ENCODE results near the gene HS3ST1.
A peak's percentile ranks its signal among the peaks of the same experiment; 100 is the strongest.

Gene HS3ST1

DNA sequence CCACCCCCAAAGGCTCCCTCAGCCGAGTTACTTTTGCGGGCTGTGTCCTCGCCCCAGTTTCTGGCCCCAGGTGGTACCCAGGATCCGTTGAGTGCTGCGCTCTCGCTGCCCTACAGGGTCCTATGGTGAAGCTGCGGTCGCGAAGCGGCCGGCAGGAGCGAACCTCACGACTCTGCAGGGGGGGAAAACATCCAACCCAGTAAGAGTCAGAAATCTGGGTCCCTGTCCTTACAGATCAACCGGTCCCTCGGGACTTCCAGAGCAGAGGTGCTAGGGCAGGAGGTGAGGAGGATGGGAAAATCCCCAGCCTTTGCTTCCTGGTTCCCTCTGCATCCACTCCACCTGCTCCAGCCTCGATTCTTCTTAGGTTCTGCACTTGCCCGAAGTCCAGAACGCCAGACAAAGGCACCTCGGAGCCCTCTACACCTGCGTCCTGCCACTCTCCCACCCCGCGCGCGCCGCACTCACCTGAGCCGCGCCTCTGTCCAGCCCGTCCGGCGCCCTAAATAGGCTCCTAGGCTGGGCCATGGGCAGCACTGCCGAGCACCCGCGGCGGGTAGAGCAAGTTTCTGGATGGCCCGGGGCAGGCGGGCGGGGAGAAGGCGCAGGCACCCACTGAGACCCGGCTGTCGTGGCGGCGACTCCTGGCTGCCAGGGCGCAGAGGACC, at the start of gene HS3ST1:
Gene HS3ST1, minus strand, starts transcription at position 664 of the 668 bp plus-strand sequence. CDS start 28,889 bp downstream, outside the sequence.
- DNase-seq = no peak

GRCh38 chr4:11475871-11476270, 47.2 kb upstream of the HS3ST1 start:
- DNase-seq = no peak

DNA sequence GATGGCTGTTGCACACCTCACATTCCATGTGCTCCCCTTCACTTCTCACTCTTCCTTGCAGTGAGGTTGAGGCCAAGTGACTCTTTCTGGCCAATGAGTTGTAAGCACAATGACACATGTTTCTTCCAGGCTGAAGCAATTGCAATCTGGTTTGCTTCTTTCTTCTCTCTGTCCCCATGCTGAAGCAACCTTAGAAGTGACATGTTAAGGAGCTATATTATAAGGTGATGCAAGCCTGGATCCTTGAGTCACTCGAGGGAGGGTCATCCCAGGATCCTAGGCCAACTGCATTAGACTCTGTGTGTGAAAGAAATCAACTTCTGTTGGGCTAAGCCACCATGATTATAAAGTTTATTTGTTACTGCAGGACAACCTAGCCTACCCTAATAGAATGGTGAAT, 45.5 kb upstream of the HS3ST1 start:
- DNase-seq = no peak

GRCh38 chr4:11472535-11472934, 43.8 kb upstream of the HS3ST1 start:
- no peak for DNase-seq

DNA sequence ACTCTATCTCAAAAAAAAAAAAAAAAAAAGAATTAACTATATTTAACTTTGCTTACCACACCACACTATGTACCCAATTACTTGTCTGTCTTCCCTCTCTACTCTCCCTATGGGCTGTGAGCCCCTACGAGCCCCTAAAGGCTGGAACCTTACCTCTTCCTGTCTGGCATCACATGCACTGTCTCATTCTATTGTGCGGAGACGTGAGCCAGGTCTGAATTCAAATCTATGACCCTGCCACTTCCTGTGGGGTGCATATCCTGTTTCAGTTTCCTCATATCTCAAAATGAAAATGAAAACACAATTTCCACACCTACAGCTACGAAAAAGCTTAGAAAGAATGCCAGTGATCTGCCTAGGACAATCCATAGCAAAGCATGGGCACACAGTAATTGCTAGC, 42.9 kb upstream of the HS3ST1 start:
- peak; percentile 35 for DNase-seq

- DNase-seq = no peak
These were observed 42.4 kb upstream of the HS3ST1 start for GRCh38 chr4:11471046-11471441.

DNA sequence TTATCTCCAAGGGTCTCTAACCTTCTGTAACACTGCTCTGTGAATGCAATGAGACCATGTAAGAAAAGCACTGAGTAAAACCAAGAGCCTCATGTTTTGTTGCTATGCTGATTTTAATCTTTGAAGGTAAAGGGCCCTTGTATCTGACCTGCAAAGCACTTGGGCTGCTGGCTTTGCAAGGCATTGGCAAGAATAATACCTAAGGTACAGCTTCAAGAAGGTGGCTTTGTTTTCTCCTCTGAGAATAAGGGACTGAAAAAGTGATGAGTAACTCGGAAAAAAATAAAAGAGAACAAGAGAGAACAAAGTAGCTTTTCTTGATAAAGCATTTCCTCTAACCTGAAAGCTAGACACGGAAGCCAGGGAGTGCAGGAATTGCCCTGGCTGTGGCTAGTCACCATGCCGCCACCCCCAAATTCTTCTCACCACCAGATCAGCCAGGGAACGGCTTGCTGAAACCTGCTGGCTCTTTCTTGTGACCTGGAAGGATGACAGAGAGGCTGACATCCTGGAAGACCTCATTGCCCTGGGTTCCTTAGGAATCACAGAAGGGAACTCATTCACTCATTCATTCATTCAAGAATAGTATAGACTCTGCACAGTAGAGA, 41.8 kb upstream of the HS3ST1 start:
- DNase-seq = no peak

DNA sequence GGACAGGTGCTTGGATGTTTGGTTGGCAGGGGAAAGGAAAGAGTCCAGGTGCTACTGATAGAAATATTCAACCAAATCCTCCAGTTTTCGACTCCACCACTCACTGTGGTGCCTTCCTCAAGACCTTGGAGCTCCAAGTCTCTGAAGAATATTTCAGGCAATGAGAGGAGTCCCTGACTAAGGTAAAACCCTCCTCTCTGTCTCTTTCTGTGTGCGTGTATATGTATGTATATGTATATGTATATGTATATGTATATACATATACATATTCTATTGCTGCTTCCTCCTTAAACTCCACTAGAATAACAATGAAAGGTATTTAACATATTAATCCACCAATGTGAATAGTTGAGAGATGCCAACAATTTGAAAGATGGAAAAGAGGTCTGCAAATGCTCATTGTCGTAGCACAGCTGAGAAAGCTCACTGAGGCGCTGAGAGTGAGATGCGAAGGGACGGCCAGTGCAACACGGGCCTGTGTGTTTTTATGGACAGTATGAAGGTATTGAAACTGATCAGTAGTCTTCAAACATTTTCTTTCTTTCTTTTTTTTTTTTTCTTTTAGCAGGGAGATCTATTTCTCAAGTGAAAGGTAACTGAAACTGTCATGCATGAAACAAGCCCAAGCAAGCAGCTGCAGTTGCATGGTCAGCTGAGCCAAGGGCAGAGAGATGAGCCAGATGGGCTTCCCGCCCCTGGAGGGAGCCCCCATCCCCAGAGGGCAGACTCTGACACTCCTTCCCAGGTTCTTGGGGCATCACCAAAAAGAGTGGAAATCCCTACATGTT, 41.1 kb upstream of the HS3ST1 start:
- no peak for DNase-seq

DNA sequence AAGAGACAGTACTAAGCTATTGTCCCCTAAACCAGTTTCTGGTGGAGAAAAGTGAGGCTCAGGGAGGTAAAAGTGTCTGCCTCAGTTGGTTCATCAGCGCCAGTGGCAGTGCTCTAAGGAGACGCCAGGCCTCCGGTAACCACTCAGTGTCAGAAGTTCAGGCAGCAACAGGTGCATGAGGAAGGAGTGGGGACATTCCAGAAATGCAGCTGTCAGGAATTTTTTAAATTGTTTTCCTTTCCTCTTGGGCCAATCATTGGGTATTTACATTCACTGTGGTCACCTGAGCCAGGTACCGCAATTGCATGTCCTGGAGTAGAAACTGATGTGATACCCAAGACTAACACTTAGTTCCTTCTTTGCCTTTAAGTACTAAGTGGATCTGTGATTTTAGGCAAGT, 40.2 kb upstream of the HS3ST1 start:
- no peak for DNase-seq

DNA sequence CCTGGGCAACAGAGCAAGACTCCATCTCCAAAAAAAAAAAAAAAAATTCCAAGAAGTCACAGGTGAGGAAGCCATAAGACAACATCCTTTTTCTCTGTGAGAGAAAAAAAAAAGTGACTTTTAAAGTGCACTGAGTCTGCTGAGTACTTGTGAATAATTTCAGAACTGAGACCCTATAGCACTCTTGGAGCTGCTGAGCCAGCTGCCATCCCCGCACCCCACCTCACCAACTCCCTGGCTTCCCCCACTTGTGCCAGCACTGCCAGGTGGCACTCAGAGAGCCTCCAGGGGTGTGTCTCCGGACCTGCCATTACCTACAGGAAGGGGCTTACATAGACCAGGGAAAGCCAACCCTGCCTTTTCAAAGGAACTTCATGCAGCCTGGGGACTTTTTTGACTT, 39.2 kb upstream of the HS3ST1 start:
- no peak for DNase-seq

- no peak for DNase-seq
These were observed 35.0 kb upstream of the HS3ST1 start for GRCh38 chr4:11463707-11464106.

GRCh38 chr4:11456401-11456800, 27.7 kb upstream of the HS3ST1 start:
- no peak for DNase-seq

GRCh38 chr4:11455201-11455835, 26.6 kb upstream of the HS3ST1 start:
- DNase-seq = no peak

DNA sequence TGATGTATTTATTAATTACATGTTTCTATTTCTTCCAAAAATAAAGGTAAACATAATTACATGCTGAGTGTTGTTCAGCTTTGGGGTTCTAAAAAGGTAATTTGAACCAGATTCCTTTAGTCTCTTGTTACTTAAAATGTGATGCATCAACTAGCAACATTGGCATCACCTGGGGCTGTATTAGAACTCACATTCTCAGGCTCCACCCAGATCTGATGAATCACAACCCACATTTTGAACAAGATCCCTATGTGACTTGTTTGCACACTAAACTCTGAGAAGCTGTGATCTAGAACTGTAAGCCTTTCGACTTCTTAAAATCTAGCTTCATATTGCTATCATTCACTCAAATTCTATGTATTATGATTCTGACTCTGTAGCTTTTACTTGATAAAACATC, 23.0 kb upstream of the HS3ST1 start:
- DNase-seq = no peak

DNA sequence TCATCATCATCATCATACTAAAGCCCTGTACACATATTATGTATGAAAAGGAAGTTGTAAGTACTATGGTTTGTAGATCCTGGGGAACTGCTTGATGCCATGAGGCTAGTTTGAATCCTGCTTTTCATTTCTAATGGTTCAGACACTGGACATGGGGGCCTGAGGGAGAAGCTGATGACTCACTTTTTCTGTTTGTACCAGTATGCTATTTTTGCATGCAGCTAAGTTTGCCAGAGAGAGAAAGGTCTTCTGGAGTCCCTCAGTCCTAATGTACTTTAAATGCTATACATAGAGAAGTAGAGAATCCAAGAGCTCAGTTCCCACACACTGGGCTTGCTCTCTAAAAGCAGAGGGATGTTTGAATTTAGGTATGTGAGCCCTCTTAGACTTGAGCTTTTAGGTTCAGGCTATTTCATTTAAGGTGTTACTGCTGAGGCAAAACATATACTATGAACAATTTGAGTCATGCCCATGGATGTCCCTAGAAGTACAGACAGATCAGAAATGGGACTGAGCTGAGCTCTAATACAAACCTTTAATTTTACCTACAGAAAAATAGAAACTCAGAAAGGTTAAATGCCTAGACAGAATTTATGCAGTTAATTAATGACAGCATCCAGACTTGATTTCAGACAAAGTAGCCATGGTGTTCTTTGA, 17.6 kb upstream of the HS3ST1 start:
- no peak for DNase-seq

GRCh38 chr4:11441194-11441556, 12.5 kb upstream of the HS3ST1 start:
- DNase-seq = no peak

DNA sequence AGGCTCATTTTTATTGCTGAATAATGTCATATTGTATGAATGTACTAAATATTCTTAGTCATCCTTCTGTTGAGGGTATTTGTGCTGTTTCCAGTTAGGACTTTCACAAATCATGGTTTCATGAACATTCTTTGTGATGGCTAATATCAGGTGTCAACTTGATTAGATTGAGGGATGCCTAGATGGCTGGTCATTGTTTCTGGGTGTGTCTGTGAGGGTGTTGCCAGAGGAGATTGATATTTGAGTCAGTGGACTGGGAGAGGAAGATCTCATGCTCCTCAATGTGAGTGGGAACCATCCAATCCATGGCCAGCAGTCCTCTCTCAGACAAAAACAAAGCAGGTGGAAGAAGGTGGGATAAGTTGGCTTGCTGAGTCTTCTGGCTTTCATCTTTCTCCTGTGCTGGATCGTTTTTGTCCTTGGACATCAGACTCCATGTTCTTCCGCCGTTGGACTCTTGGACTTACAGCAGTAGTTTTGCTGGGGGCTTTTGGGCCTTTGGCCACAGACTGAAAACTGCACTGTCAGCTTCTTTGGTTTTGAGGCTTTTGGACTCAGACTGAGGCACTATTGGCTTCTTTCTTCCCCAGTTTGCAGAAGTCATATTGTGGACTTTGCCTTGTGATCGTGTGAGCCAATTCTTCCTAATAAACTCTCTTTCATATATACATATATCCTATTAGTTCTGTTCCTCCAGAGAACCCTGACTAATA, 11.9 kb upstream of the HS3ST1 start:
- no peak for DNase-seq

GRCh38 chr4:11439836-11440235, 11.1 kb upstream of the HS3ST1 start:
- DNase-seq = no peak

DNA sequence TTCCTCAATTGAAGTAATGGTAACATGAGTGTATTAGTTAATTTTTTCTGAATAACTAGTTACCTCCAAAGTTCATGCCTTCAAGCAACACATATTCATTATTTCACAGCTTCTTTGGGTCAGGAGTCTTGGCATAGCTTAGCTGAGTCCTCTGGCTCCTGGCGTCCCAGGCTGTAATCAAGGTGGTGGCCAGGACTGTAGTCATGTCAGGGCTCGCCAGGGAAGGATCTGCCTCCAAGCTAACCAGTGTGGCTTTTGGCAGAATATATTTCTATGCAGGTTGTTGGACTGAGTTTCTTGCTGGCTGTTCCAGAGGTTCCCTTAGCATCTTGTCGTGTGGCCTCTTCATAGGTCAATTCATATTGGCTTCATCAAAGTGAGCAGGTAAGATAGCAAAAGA, 10.0 kb upstream of the HS3ST1 start:
- no peak for DNase-seq

DNA sequence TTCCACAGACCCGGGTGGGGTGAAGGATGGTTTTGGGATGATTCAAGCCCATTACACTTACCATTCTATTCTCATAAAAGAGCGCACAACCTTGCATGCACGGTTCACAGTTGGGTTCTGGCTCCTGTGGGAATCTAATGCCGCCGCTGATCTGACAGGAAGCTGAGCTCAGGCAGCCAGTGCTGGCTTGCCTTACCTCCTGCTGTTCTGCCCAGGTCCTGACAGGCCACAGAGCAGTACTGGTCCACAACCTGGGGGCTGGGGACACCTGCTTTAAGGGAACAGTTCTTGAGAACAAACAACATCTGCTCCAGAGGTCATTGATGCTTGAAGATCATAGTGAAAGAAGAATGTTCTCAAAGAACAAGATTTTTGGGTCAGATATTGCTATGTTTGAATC, 8.0 kb upstream of the HS3ST1 start:
- no peak for DNase-seq

- DNase-seq = no peak
These were observed 7.4 kb upstream of the HS3ST1 start for GRCh38 chr4:11436084-11436483.

- DNase-seq = no peak
These were observed 6.9 kb upstream of the HS3ST1 start for GRCh38 chr4:11435557-11435956.

DNA sequence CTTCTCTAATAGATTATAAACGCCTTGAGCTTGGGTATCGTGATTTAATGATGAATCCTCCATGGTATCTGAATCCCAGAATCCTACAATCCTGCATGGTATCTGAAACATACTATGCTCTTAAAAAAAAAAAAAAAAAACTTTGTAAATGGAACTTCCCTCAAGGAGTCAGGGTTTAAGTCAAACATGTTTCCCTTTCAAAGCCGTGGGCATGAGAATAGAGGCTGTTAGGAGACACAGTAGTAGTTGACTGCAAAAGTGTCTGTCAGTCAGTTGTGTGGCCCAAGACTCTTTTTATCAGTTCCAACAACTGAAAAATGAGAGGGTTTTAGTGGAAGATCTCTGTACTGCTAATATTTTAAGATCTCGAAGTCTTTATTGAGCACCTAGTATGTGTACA, 2.4 kb upstream of the HS3ST1 start:
- no peak for DNase-seq
